Measurements from ENCODE around the gene TTBK2. TPM values are rescaled to one million over a fixed set of nuclear protein-coding genes. Genes with fewer than 3 reads are reported as not detected.

The TTBK2 gene
- total and polyA plus RNA-seq, 9 donors = 5.2 to 28.7 (median 20.2) TPM

DNA sequence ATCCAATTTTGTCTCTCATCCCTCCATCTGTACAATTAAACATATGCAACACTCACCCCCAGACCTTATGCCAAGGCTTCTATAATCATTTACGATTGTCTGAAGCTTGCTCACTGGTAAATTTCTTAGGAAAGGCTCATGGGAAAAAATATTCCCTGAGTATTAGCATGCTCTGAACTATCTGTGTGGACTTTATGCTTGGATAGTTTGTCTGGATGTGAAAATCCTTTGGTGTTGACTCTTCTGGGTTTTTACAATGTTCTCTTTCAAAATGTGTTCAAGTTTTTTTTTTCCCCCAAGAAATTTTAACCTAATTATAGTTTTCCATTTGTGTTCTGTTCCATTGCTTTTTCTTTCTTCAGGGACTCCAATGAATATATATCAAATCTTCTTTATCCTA lies 19.9 kb upstream of the TTBK2 start:
- WGBS, 3 donors = 84 to 86% (median 86%) methylated on average over 1 of the region's 1 CpG
- H3K4me1 ChIP-seq (ENCODE audit: insufficient read depth) = no peaks in the 10 kb centered on the region
- intact Hi-C loops (cut with DNase I) = no loop called here
- H3K9me3 ChIP-seq = no peaks in the 10 kb centered on the region
- no peak overlapping the region for H3K4me3 ChIP-seq
- H3K36me3 ChIP-seq = no peaks in the 10 kb centered on the region
- H3K27ac ChIP-seq = no peak overlapping the region
- TF ChIP-seq CTCF (IDR thresholded peaks at IDR 0.05) (no peak), POLR2A (IDR thresholded peaks at IDR 0.05) (no peak), EP300 (IDR thresholded peaks at IDR 0.05) (no peak)
- DNase-seq = no peak
- H3K27me3 ChIP-seq = no peaks in the 10 kb centered on the region

- Histone ChIP-seq H3K27me3 (no peaks in the 10 kb centered on the region), H3K4me1 (ENCODE audit: insufficient read depth) (no peaks in the 10 kb centered on the region), H3K27ac (no peak overlapping the region), H3K9me3 (no peaks in the 10 kb centered on the region), H3K36me3 (no peaks in the 10 kb centered on the region), H3K4me3 (no peak overlapping the region)
- DNase-seq = no peak
- WGBS, 3 donors = 94 to 96% (median 95%) methylated on average over 8 of the region's 8 CpGs
- TF ChIP-seq CTCF (IDR thresholded peaks at IDR 0.05) (no peak), EP300 (IDR thresholded peaks at IDR 0.05) (no peak), POLR2A (IDR thresholded peaks at IDR 0.05) (no peak)
- intact Hi-C loops (cut with DNase I) = no loop called here
These were observed 19.3 kb upstream of the TTBK2 start for GRCh38 chr15:42939841-42940240.

DNA sequence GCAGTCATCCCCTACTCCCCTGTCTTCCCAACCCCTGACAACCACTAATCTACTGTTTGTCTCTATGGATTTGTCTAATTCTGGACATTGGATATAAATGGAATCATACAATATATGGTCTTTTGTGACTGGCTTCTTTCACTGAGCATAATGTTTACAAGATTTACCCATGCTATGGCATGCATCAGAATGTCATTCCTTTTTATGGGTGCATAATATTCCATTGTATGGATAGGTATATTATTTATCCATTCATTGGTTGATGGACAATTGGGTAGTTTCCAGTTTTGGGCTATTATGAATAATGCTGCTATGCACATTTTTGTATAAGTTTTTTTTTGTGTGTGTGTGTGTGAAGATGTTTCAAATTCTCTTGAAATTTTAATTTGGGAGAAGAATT lies 16.6 kb upstream of the TTBK2 start:
- Histone ChIP-seq H3K9me3 (no peaks in the 10 kb centered on the region), H3K36me3 (no peaks in the 10 kb centered on the region), H3K27ac (no peak overlapping the region), H3K4me3 (no peak overlapping the region), H3K27me3 (no peaks in the 10 kb centered on the region), H3K4me1 (ENCODE audit: insufficient read depth) (no peaks in the 10 kb centered on the region)
- intact Hi-C loops (cut with DNase I) = no loop called here
- DNase-seq = no peak
- TF ChIP-seq POLR2A (IDR thresholded peaks at IDR 0.05) = no peak
- no peak for TF ChIP-seq CTCF (IDR thresholded peaks at IDR 0.05)
- no peak for TF ChIP-seq EP300 (IDR thresholded peaks at IDR 0.05)

GRCh38 chr15:42933886-42934667 lies 13.5 kb upstream of the TTBK2 start:
- 42 to 50% (median 47%) methylated on average over 7 of the region's 7 CpGs for WGBS, 3 donors
- H3K27me3 ChIP-seq = no peaks in the 10 kb centered on the region
- intact Hi-C loops (cut with DNase I) = no loop called here

More at GRCh38 chr15:42933886-42934667, 13.5 kb upstream of the TTBK2 start:
- Histone ChIP-seq H3K4me1 (ENCODE audit: insufficient read depth) (peaks cover 2% of the 10 kb centered on the region), H3K27ac (no peak overlapping the region), H3K36me3 (no peaks in the 10 kb centered on the region), H3K9me3 (no peaks in the 10 kb centered on the region), H3K4me3 (no peak overlapping the region)
- TF ChIP-seq EP300 (IDR thresholded peaks at IDR 0.05) = no peak
- no peak for TF ChIP-seq POLR2A (IDR thresholded peaks at IDR 0.05)
- TF ChIP-seq CTCF (IDR thresholded peaks at IDR 0.05) = no peak
- DNase-seq = no peak
